ENCODE data around the gene SEPTIN10. TPM values are rescaled to one million over a fixed set of nuclear protein-coding genes. Genes with fewer than 3 reads are reported as not detected.

The SEPTIN10 gene
- total RNA-seq, 1 experiment from 2014 or later: 113 TPM

- no peak for TF ChIP-seq ZBTB33 (IDR thresholded peaks at IDR 0.05; ENCODE audit: extremely low read depth, insufficient replicate concordance, low read length)
- TF ChIP-seq JUND (IDR thresholded peaks at IDR 0.05): no peak
- TF ChIP-seq POLR2A (IDR thresholded peaks at IDR 0.05; ENCODE audit: borderline replicate concordance, extremely low read depth, insufficient read depth, insufficient read length): no peak
Measured at GRCh38 chr2:109646961-109647360, 33.2 kb upstream of the SEPTIN10 start (continued).

DNA sequence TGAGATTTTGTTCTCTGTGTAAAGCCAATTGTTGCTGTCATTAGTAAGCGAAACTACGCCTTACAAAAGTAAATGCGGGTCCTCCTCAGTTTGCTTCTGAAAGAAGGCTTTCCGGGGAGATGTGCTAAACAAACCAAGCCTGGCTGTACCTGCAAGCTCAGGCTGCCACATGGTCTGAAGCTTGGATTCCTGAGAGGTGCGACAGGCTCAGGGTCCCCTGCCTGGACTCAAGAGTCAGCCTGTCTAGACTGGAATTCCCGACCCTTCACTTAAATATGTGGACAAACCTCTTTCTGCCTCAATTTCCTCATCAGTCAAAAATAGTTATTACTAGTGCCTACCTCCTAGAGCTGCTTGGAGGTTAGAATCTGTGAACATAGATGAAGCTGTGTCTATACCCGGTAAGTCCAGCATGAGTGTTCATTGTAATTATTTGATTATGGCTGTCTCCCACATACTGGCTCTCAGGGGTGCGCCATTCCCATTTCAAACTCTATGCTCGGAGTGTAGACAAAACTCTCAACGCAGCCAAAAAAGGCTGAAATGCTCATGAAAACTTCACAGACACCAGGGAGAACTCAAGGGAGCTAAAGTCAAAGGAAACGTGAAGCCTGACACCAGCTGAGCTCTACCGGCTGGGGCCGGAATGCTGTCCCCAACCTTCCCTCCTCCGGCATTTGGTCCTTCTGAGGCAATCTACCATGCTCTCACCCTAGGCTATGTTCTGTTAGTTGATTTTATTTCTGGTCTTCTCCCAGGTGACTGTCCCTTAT, 31.8 kb upstream of the SEPTIN10 start:
- H3K9me3 ChIP-seq (ENCODE audit: control insufficient read depth in 1 of 2, insufficient read depth in 1 of 2, low read depth in 1 of 2, low read length in 2 of 2): no peaks in the 10 kb centered on the region
- TF ChIP-seq, protein P1, sequence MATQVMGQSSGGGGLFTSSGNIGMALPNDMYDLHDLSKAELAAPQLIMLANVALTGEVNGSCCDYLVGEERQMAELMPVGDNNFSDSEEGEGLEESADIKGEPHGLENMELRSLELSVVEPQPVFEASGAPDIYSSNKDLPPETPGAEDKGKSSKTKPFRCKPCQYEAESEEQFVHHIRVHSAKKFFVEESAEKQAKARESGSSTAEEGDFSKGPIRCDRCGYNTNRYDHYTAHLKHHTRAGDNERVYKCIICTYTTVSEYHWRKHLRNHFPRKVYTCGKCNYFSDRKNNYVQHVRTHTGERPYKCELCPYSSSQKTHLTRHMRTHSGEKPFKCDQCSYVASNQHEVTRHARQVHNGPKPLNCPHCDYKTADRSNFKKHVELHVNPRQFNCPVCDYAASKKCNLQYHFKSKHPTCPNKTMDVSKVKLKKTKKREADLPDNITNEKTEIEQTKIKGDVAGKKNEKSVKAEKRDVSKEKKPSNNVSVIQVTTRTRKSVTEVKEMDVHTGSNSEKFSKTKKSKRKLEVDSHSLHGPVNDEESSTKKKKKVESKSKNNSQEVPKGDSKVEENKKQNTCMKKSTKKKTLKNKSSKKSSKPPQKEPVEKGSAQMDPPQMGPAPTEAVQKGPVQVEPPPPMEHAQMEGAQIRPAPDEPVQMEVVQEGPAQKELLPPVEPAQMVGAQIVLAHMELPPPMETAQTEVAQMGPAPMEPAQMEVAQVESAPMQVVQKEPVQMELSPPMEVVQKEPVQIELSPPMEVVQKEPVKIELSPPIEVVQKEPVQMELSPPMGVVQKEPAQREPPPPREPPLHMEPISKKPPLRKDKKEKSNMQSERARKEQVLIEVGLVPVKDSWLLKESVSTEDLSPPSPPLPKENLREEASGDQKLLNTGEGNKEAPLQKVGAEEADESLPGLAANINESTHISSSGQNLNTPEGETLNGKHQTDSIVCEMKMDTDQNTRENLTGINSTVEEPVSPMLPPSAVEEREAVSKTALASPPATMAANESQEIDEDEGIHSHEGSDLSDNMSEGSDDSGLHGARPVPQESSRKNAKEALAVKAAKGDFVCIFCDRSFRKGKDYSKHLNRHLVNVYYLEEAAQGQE (IDR thresholded peaks at IDR 0.05; ENCODE audit: low read depth): no peak
- TF ChIP-seq SP1 (IDR thresholded peaks at IDR 0.05; ENCODE audit: low read depth) (no peak), RAD21 (IDR thresholded peaks at IDR 0.05; ENCODE audit: low read depth) (no peak), POLR2AphosphoS5 (IDR thresholded peaks at IDR 0.05; ENCODE audit: low read depth, low read length) (no peak), SRF (IDR thresholded peaks at IDR 0.05; ENCODE audit: low read depth) (no peak), FOSL1 (IDR thresholded peaks at IDR 0.05; ENCODE audit: low read depth) (no peak), CBX3 (IDR thresholded peaks at IDR 0.05; ENCODE audit: low read depth) (no peak), POLR2A (IDR thresholded peaks at IDR 0.05; ENCODE audit: borderline replicate concordance, extremely low read depth, insufficient read depth, insufficient read length) (no peak), EZH2phosphoT487 (IDR thresholded peaks at IDR 0.05; ENCODE audit: borderline replicate concordance) (no peak), TCF7L2 (IDR thresholded peaks at IDR 0.05; ENCODE audit: borderline replicate concordance, extremely low read depth, insufficient read depth, insufficient read length) (no peak)
- TF ChIP-seq, protein P2, sequence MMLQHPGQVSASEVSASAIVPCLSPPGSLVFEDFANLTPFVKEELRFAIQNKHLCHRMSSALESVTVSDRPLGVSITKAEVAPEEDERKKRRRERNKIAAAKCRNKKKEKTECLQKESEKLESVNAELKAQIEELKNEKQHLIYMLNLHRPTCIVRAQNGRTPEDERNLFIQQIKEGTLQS (IDR thresholded peaks at IDR 0.05): no peak
- no peak overlapping the region for H2AFZ ChIP-seq (ENCODE audit: low read depth, low read length, poor library complexity, severe bottlenecking)
- no peaks in the 10 kb centered on the region for H3K9me2 ChIP-seq (ENCODE audit: insufficient read depth)
- ChIA-PET RAD21 (ENCODE audit: low non-redundant PET in 1 of 2, low total read pairs in 2 of 2, uncharacterized antibody in 2 of 2, unreplicated experiment in 2 of 2) (no interaction called here), CTCF (no interaction called here), POLR2A (no interaction called here)
- no peak overlapping the region for H3K27ac ChIP-seq (ENCODE audit: low read depth, low read length)
- no peaks in the 10 kb centered on the region for H3K36me3 ChIP-seq (ENCODE audit: control insufficient read depth in 1 of 2, insufficient read depth in 2 of 2, low read length in 2 of 2)
- no peak overlapping the region for H3K4me3 ChIP-seq (replicated peaks in 1 of 2; ENCODE audit: low read depth in 1 of 2, low read length in 2 of 2)
- no peaks in the 10 kb centered on the region for H3K79me2 ChIP-seq (ENCODE audit: insufficient read depth, low read length)
- no peak overlapping the region for H3K4me2 ChIP-seq (ENCODE audit: low read length)
- H4K20me1 ChIP-seq (ENCODE audit: insufficient read depth): no peaks in the 10 kb centered on the region
- H3K27me3 ChIP-seq (ENCODE audit: insufficient read depth, low read length): no peaks in the 10 kb centered on the region
- intact Hi-C loops (cut with micrococcal nuclease): no loop called here
- no TSS peak for BruUV-seq (replicated peaks)
- ATAC-seq (no peak), DNase-seq (ENCODE audit: low read depth, low spot score) (no peak)
- H3K4me1 ChIP-seq (ENCODE audit: control insufficient read depth in 1 of 2, insufficient read depth in 2 of 2, low read length in 2 of 2): peaks cover 2 to 18% of the 10 kb centered on the region in 2 experiments; a peak in 3 of 4 replicates
- no peak overlapping the region for H3K9ac ChIP-seq (ENCODE audit: low read length)
